Neural progenitor cell (in vitro differentiated cells): Measurements from ENCODE around the gene NCOA4. TPM values are rescaled to one million over a fixed set of nuclear protein-coding genes. Genes with fewer than 3 reads are reported as not detected.

Experiments used
- DNase-seq: peaks from one replicate; pipeline ENCODE4 v3.0.0-alpha.2; 2016; ENCODE audit warnings: low spot score
- H2AFZ ChIP-seq: fragments of 200-600 bp; sonication (generic); replicated peaks from 2 replicates; pipeline ENCODE4 v1.6.1; 2016; ENCODE audit warnings: antibody characterized with exemption
- H3F3A ChIP-seq: fragments of 200-600 bp; sonication (generic); 2 replicates; pipeline ENCODE4 v1.6.1; 2016; ENCODE audit warnings: antibody characterized with exemption, low read depth
- H3K27ac ChIP-seq: fragments of 200-600 bp; sonication (generic); 2 replicates; pipeline ENCODE4 v1.5.1; 2016; ENCODE audit warnings: mild to moderate bottlenecking
- H3K27me3 ChIP-seq: fragments of 200-600 bp; sonication (generic); 2 replicates; pipeline ENCODE4 v1.6.1; 2016; ENCODE audit warnings: mild to moderate bottlenecking, moderate library complexity
- H3K36me3 ChIP-seq: fragments of 200-600 bp; sonication (generic); 2 replicates; pipeline ENCODE4 v1.5.1; 2016
- H3K4me1 ChIP-seq: fragments of 200-600 bp; sonication (generic); 2 replicates; pipeline ENCODE4 v1.6.1; 2016; ENCODE audit warnings: mixed run types
- H3K4me2 ChIP-seq: fragments of 200-600 bp; sonication (generic); 2 replicates; pipeline ENCODE4 v1.6.1; 2016
- H3K4me3 ChIP-seq: fragments of 200-600 bp; sonication (generic); 2 replicates; pipeline ENCODE4 v1.5.1; 2016
- H3K79me2 ChIP-seq: fragments of 200-600 bp; sonication (generic); 2 replicates; pipeline ENCODE4 v1.6.1; 2016; ENCODE audit warnings: low read depth
- H3K9ac ChIP-seq: fragments of 200-600 bp; sonication (generic); 2 replicates; pipeline ENCODE4 v1.6.1; 2016
- H3K9me3 ChIP-seq: fragments of 200-600 bp; sonication (generic); 2 replicates; pipeline ENCODE4 v1.5.1; 2016; ENCODE audit warnings: low read depth
- H4K20me1 ChIP-seq: fragments of 200-600 bp; sonication (generic); 2 replicates; pipeline ENCODE4 v1.6.1; 2016; ENCODE audit warnings: low read depth
- H3K27ac Mint-ChIP-seq: 3 replicates; pipeline ENCODE4 v1.8.0; 2021; ENCODE audit warnings: mixed read lengths
- H3K27me3 Mint-ChIP-seq: 2 replicates; pipeline ENCODE4 v1.8.0; 2022; ENCODE audit warnings: low read depth, mild to moderate bottlenecking, inconsistent platforms, moderate library complexity, mixed read lengths; ENCODE audit not compliant: insufficient read depth
- H3K36me3 Mint-ChIP-seq: 3 replicates; pipeline ENCODE4 v1.8.0; 2021; ENCODE audit warnings: mixed read lengths
- H3K4me1 Mint-ChIP-seq: 3 replicates; pipeline ENCODE4 v1.8.0; 2021; ENCODE audit warnings: mixed read lengths
- H3K4me3 Mint-ChIP-seq: 3 replicates; pipeline ENCODE4 v1.8.0; 2021; ENCODE audit warnings: mild to moderate bottlenecking, moderate library complexity, mixed read lengths
- H3K9me3 Mint-ChIP-seq: 3 replicates; pipeline ENCODE4 v1.8.0; 2020; ENCODE audit warnings: mixed read lengths
- CTCF ChIP-seq: fragments of 200-600 bp; sonication (generic); IDR thresholded peaks from 2 replicates; pipeline ENCODE4 v1.5.1; 2017; ENCODE audit warnings: antibody characterized with exemption, mild to moderate bottlenecking
- EZH2 ChIP-seq: fragments of 200-600 bp; sonication (generic); IDR thresholded peaks from 2 replicates; pipeline ENCODE4 v1.6.1; 2017; ENCODE audit warnings: antibody characterized with exemption, mild to moderate bottlenecking, moderate library complexity
- EZH2phosphoT487 ChIP-seq: fragments of 200-600 bp; sonication (generic); IDR thresholded peaks from 2 replicates; pipeline ENCODE4 v1.6.1; 2017; ENCODE audit warnings: antibody characterized with exemption
- total RNA-seq: library from RNA; depleted of rRNA; stranded (reverse); fragments of >200 nt; gene quantifications from 2 replicates; pipeline ENCODE4 v1.2.3, GENCODE V29; 2015; ENCODE audit warnings: low replicate concordance

NCOA4 gene
- total RNA-seq, 1 donor from 2014 or later = 91.7 TPM

DNA sequence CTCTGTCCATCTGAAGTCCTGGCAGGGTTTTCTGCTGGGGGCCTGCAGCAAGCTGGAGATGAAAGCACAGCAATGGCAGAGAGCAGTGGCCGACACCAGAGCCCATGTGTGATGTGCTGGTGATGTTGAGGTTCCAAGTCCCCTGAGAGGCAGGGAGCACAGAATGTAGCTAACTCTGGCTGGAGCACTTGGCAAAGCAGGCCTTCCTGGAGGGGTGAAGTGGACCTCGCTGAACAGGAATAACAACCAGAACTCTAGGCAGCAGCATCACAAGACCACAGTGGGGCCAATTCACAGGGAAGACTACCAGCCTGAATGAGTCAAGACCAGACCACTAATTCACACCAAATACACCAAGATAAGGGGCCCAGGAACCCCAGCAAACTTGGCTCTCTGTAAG is 38.5 kb upstream of the NCOA4 start:
- no peaks in the 10 kb centered on the region for H3K27me3 ChIP-seq
- H3K27ac ChIP-seq = no peak overlapping the region
- TF ChIP-seq EZH2 (no peak), EZH2phosphoT487 (no peak), CTCF (no peak)
- H3K9me3 ChIP-seq = no peaks in the 10 kb centered on the region
- H4K20me1 ChIP-seq = no peaks in the 10 kb centered on the region
- DNase-seq = no peak
- H3K4me2 ChIP-seq = no peak overlapping the region
- no peaks in the 10 kb centered on the region for H3K36me3 Mint-ChIP-seq
- H3K27me3 Mint-ChIP-seq = peaks cover 3% of the 10 kb centered on the region
- H3K4me1 ChIP-seq = peaks cover 8% of the 10 kb centered on the region
- H3K4me1 Mint-ChIP-seq = no peaks in the 10 kb centered on the region
- peaks cover 3% of the 10 kb centered on the region for H3K9me3 Mint-ChIP-seq
- peaks cover 13% of the 10 kb centered on the region for H3F3A ChIP-seq
- H2AFZ ChIP-seq = no peak overlapping the region
- no peak overlapping the region for H3K4me3 ChIP-seq
- H3K27ac Mint-ChIP-seq = no peak overlapping the region
- no peaks in the 10 kb centered on the region for H3K79me2 ChIP-seq
- no peak overlapping the region for H3K4me3 Mint-ChIP-seq
- H3K9ac ChIP-seq = no peak overlapping the region
- no peaks in the 10 kb centered on the region for H3K36me3 ChIP-seq

GRCh38 chr10:46068117-46068516 is 37.7 kb upstream of the NCOA4 start:
- H3K4me3 Mint-ChIP-seq = no peak overlapping the region
- Histone ChIP-seq H3K4me3 (no peak overlapping the region), H3K79me2 (no peaks in the 10 kb centered on the region), H3F3A (peaks cover 13% of the 10 kb centered on the region), H2AFZ (no peak overlapping the region), H3K9me3 (no peaks in the 10 kb centered on the region), H3K27ac (peak overlapping the region; percentile 33), H3K4me2 (no peak overlapping the region), H3K9ac (no peak overlapping the region), H4K20me1 (no peaks in the 10 kb centered on the region), H3K4me1 (peaks cover 8% of the 10 kb centered on the region), H3K27me3 (no peaks in the 10 kb centered on the region), H3K36me3 (no peaks in the 10 kb centered on the region)
- no peaks in the 10 kb centered on the region for H3K9me3 Mint-ChIP-seq
- H3K27me3 Mint-ChIP-seq = peaks cover 3% of the 10 kb centered on the region
- H3K27ac Mint-ChIP-seq = no peak overlapping the region
- peak; percentile 23 for DNase-seq
- no peak for TF ChIP-seq EZH2
- no peak for TF ChIP-seq EZH2phosphoT487
- no peak for TF ChIP-seq CTCF
- no peaks in the 10 kb centered on the region for H3K36me3 Mint-ChIP-seq
- H3K4me1 Mint-ChIP-seq = no peaks in the 10 kb centered on the region

GRCh38 chr10:46064269-46064817 is 33.9 kb upstream of the NCOA4 start:
- TF ChIP-seq EZH2phosphoT487 = no peak
- no peak for TF ChIP-seq CTCF
- TF ChIP-seq EZH2 = no peak
- Histone ChIP-seq H3K4me1 (peaks cover 8% of the 10 kb centered on the region), H4K20me1 (no peaks in the 10 kb centered on the region), H3K27me3 (no peaks in the 10 kb centered on the region), H3F3A (peaks cover 13% of the 10 kb centered on the region), H3K9ac (no peak overlapping the region), H3K4me2 (no peak overlapping the region), H3K27ac (no peak overlapping the region), H2AFZ (no peak overlapping the region), H3K9me3 (no peaks in the 10 kb centered on the region), H3K36me3 (no peaks in the 10 kb centered on the region), H3K4me3 (no peak overlapping the region), H3K79me2 (no peaks in the 10 kb centered on the region)
- no peaks in the 10 kb centered on the region for H3K36me3 Mint-ChIP-seq
- no peak for DNase-seq
- H3K4me1 Mint-ChIP-seq = no peaks in the 10 kb centered on the region
- no peak overlapping the region for H3K27ac Mint-ChIP-seq
- no peak overlapping the region for H3K4me3 Mint-ChIP-seq
- H3K27me3 Mint-ChIP-seq = no peaks in the 10 kb centered on the region
- no peaks in the 10 kb centered on the region for H3K9me3 Mint-ChIP-seq
